B cell (primary cell): ENCODE measurements around the gene PODXL. TPM values are rescaled to one million over a fixed set of nuclear protein-coding genes. Genes with fewer than 3 reads are reported as not detected.

Experiments
- ATAC-seq: fragments of 200-7000 bp; cut with Tn5 transposase; one replicate; pipeline ENCODE4 v1.10.0; 2021; ENCODE audit warnings: low read depth, mild to moderate bottlenecking, moderate number of reproducible peaks, moderate library complexity
- CTCF ChIA-PET: fragments of 350-600 bp; sonication (Branson Sonifier 250); formaldehyde crosslinking; loops from one replicate; lab custom pipeline; 2021; ENCODE audit warnings: antibody characterized with exemption, inconsistent platforms; lab: Charles Lee
- POLR2A ChIA-PET: fragments of 350-600 bp; sonication (Branson Sonifier 250); formaldehyde crosslinking; loops from one replicate; lab custom pipeline; 2021; ENCODE audit warnings: antibody characterized with exemption; lab: Charles Lee
- DNase-seq: peaks from one replicate; pipeline ENCODE4 v3.0.0; 2013
- H2AFZ ChIP-seq: 2 replicates; pipeline ENCODE4 v1.6.1; 2012; ENCODE audit warnings: mild to moderate bottlenecking, low read depth, low read length; ENCODE audit not compliant: insufficient read depth, poor library complexity, severe bottlenecking
- H3K27ac ChIP-seq, 2 donors: 1 replicate in 1 of 2; 2 replicates in 1 of 2; pipeline ENCODE4 v1.5.1; 2012 to 2013; ENCODE audit warnings: low read length in 2 of 2, mild to moderate bottlenecking in 2 of 2, moderate library complexity in 1 of 2
- H3K27me3 ChIP-seq, 4 experiments: fragments of 200-600 bp in 1 of 4; sonication (generic) in 1 of 4; replicated peaks in 1 of 4; 1 replicate in 2 of 4; 2 replicates in 2 of 4; pipeline versions ENCODE4 v1.6.1 to v1.7.0; 2013 to 2016; ENCODE audit warnings: low read length in 3 of 4, mild to moderate bottlenecking in 2 of 4, mixed read lengths in 1 of 4, moderate library complexity in 1 of 4; ENCODE audit not compliant: insufficient read depth in 4 of 4, control insufficient read depth in 3 of 4; ENCODE audit errors: control extremely low read depth in 1 of 4
- H3K36me3 ChIP-seq, 2 experiments: replicated peaks in 1 of 2; 1 replicate in 1 of 2; 2 replicates in 1 of 2; pipeline versions ENCODE4 v1.6.1 to v1.7.1; 2013; ENCODE audit warnings: low read length in 1 of 2; ENCODE audit not compliant: insufficient read depth in 2 of 2, control insufficient read depth in 1 of 2; ENCODE audit errors: control extremely low read depth in 1 of 2, extremely low read depth in 1 of 2
- H3K4me1 ChIP-seq, 2 donors: fragments of 200-600 bp in 1 of 2; sonication (generic) in 1 of 2; 1 replicate in 1 of 2; 2 replicates in 1 of 2; pipeline versions ENCODE4 v1.5.1 to v1.6.1; 2013 to 2017; ENCODE audit warnings: low read length in 2 of 2; ENCODE audit not compliant: control insufficient read depth in 2 of 2, insufficient read depth in 2 of 2
- H3K4me2 ChIP-seq: replicated peaks from 2 replicates; pipeline ENCODE3; 2012; ENCODE audit warnings: mild to moderate bottlenecking, low read depth, low read length; ENCODE audit not compliant: poor library complexity, severe bottlenecking
- H3K4me3 ChIP-seq, 5 experiments: fragments of 200-600 bp in 1 of 5; sonication (generic) in 1 of 5; 1 replicate in 3 of 5; 2 replicates in 2 of 5; pipeline versions ENCODE4 v1.5.1 to v1.7.0; 2011 to 2016; ENCODE audit warnings: low read length in 4 of 5, mild to moderate bottlenecking in 4 of 5, low read depth in 2 of 5, control low read depth in 1 of 5, moderate library complexity in 1 of 5; ENCODE audit not compliant: insufficient read depth in 1 of 5; ENCODE audit errors: control extremely low read depth in 1 of 5, extremely low read depth in 1 of 5
- H3K79me2 ChIP-seq: fragments of 200-600 bp; sonication (generic); one replicate; pipeline ENCODE4 v1.6.0; 2016; ENCODE audit warnings: low read length; ENCODE audit not compliant: control insufficient read depth, insufficient read depth
- H3K9ac ChIP-seq: fragments of 200-600 bp; sonication (generic); 2 replicates; pipeline ENCODE4 v1.6.1; 2017; ENCODE audit warnings: mild to moderate bottlenecking, low read length, moderate library complexity
- H3K9me3 ChIP-seq, 3 donors: one replicate each; pipeline versions ENCODE4 v1.6.1 to v1.7.1; 2013; ENCODE audit warnings: low read length in 2 of 3; ENCODE audit not compliant: control insufficient read depth in 2 of 3, insufficient read depth in 1 of 3; ENCODE audit errors: control extremely low read depth in 1 of 3
- H4K20me1 ChIP-seq: 2 replicates; pipeline ENCODE4 v1.6.0; 2012; ENCODE audit warnings: mild to moderate bottlenecking, low read length; ENCODE audit not compliant: insufficient read depth, control insufficient read depth, poor library complexity, severe bottlenecking
- H3K27ac Mint-ChIP-seq: one replicate; pipeline ENCODE4 v1.8.0; 2021; ENCODE audit warnings: mixed read lengths
- H3K27me3 Mint-ChIP-seq: one replicate; pipeline ENCODE4 v1.8.0; 2021; ENCODE audit warnings: mixed read lengths
- H3K4me1 Mint-ChIP-seq: one replicate; pipeline ENCODE4 v1.8.0; 2021; ENCODE audit warnings: mixed read lengths
- H3K4me3 Mint-ChIP-seq: one replicate; pipeline ENCODE4 v1.8.0; 2021; ENCODE audit warnings: mixed read lengths
- H3K9me3 Mint-ChIP-seq: one replicate; pipeline ENCODE4 v1.8.0; 2022; ENCODE audit warnings: mixed read lengths; ENCODE audit not compliant: insufficient read depth
- CTCF ChIP-seq: fragments of 200-600 bp; IDR thresholded peaks from one replicate; pipeline ENCODE4 v1.8.0; 2022; ENCODE audit warnings: antibody characterized with exemption, mild to moderate bottlenecking
- EZH2 ChIP-seq: IDR thresholded peaks from 2 replicates; pipeline ENCODE4 v1.6.1; 2012; ENCODE audit warnings: borderline replicate concordance, low read depth, mild to moderate bottlenecking, moderate library complexity, low read length; ENCODE audit not compliant: insufficient read depth, poor library complexity, severe bottlenecking
- WGBS: methylation state at CpG from one replicate; pipeline ENCODE4 v1.1.5; 2013; ENCODE audit warnings: missing lambda C conversion rate; ENCODE audit not compliant: insufficient coverage; 5-methylcytosine and 5-hydroxymethylcytosine counted together
- intact Hi-C: fragments of 100-400 bp; cut with micrococcal nuclease; formaldehyde crosslinking; loops from one replicate; pipeline ENCODE4 v1.10.0; 2022
- polyA plus RNA-seq: library from polyadenylated mRNA; depleted of rRNA; stranded (reverse); fragments of >200 nt; gene quantifications from 2 replicates; pipeline ENCODE4 v1.2.3, GENCODE V29; 2012
- total RNA-seq, 2 donors: library from RNA; stranded (reverse); fragments of 120-200 nt in 1 of 2; gene quantifications; 1 replicate in 1 of 2; 2 replicates in 1 of 2; pipeline versions ENCODE4 v1.2.3 to v1.2.4, GENCODE V29; 2013 to 2022

PODXL gene
- total and polyA plus RNA-seq, 2 donors (not counting 1 experiment from before 2014, with no cell fraction given) = 1.5 to 5.8 TPM

- no peak overlapping the region for H3K4me3 Mint-ChIP-seq
- ChIA-PET POLR2A (no interaction called here), CTCF (no interaction called here)
- Histone ChIP-seq H3K4me1 (peaks cover 0 to 5% of the 10 kb centered on the region in 2 donors), H3K27ac (no peak overlapping the region), H3K9ac (no peak overlapping the region), H3K9me3 (no peaks in the 10 kb centered on the region), H4K20me1 (no peaks in the 10 kb centered on the region), H3K4me2 (no peak overlapping the region), H3K36me3 (no peaks in the 10 kb centered on the region), H3K4me3 (no peak overlapping the region), H2AFZ (no peak overlapping the region), H3K27me3 (no peaks in the 10 kb centered on the region), H3K79me2 (no peaks in the 10 kb centered on the region)
- peaks cover 10% of the 10 kb centered on the region for H3K4me1 Mint-ChIP-seq
- ATAC-seq = no peak
- H3K27me3 Mint-ChIP-seq = no peaks in the 10 kb centered on the region
- no peak for DNase-seq
- no peak overlapping the region for H3K27ac Mint-ChIP-seq
- WGBS = no CpG with 5 or more reads among the region's 2 CpGs
- intact Hi-C loops = no loop called here
- TF ChIP-seq EZH2 (no peak), CTCF (no peak)
- no peaks in the 10 kb centered on the region for H3K9me3 Mint-ChIP-seq
Observed at GRCh38 chr7:131524115-131524514, 32.3 kb downstream of the PODXL start.

GRCh38 chr7:131522325-131522930 lies 34.0 kb downstream of the PODXL start:
- peak overlapping the region; percentile 58 for H2AFZ ChIP-seq
- intact Hi-C loops = no loop called here
- DNase-seq = no peak
- H3K4me3 ChIP-seq = peak overlapping the region in 3 of 5 experiments; percentile 15 to 22 (median 18)
- CTCF ChIA-PET = interaction anchor here (1.1 kb wide), 1 partner anchor 23 kb away, joined by 3 read pairs; no protein-coding TSS in a partner anchor
- H3K36me3 ChIP-seq = no peaks in the 10 kb centered on the region
- TF ChIP-seq EZH2 = no peak
- no peak for TF ChIP-seq CTCF
- Mint-ChIP-seq H3K4me3 (no peak overlapping the region), H3K4me1 (peaks cover 8% of the 10 kb centered on the region), H3K9me3 (no peaks in the 10 kb centered on the region), H3K27ac (no peak overlapping the region), H3K27me3 (no peaks in the 10 kb centered on the region)
- H3K4me1 ChIP-seq = peaks cover 0 to 5% of the 10 kb centered on the region in 2 donors
- POLR2A ChIA-PET = no interaction called here
- H3K79me2 ChIP-seq = no peaks in the 10 kb centered on the region
- H3K9ac ChIP-seq = peak overlapping the region; percentile 14
- ATAC-seq = no peak
- peak overlapping the region; percentile 42 for H3K4me2 ChIP-seq
- H3K9me3 ChIP-seq = no peaks in the 10 kb centered on the region
- no peaks in the 10 kb centered on the region for H3K27me3 ChIP-seq
- WGBS = 97% methylated on average over 8 of the region's 11 CpGs
- no peaks in the 10 kb centered on the region for H4K20me1 ChIP-seq
- H3K27ac ChIP-seq = no peak overlapping the region
